ENCODE data around the gene NEGR1.

The NEGR1 gene

GRCh38 chr1:71850515-71850914 lies 431.8 kb downstream of the NEGR1 start:
- DNase-seq (ENCODE audit: low read depth): no peak

DNA sequence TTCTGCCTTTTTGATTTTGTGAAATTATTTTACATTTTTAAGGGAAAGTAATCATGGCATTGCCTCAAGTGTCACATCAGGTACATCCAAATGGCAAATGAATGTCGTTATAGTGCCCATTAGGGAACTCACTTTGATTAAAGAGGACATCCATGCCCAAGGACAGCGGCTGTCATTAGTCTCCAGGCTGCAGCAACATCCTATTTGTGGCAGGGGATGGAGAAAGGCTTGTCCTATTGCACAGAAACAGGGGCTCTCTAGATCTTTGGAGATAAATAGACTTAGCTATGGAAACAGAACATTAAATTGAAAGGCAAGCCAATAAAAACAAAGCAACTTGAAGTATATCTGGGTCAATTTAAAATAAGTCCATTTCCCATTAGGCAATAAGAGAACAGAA lies 439.3 kb downstream of the NEGR1 start:
- DNase-seq (ENCODE audit: low read depth): no peak

DNA sequence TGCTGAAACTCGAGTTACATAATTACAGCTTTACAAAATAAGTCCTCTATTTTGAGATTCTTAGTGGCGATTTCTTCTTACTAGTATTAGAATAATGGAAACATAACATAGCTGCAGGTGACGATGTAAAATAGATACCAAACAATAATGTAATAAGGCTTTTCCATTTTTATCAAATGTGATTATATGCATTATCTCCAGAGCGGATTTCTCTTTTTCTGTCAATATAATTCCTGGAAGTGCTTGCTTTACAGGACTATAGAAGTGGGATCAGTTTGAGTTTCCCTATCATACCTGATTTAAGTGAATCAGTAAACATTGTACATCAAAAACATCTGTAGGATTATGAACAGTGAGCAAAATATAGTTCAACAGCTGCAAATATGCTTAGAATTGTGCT lies 442.5 kb downstream of the NEGR1 start:
- no peak for DNase-seq (ENCODE audit: low read depth)

GRCh38 chr1:71836904-71837303 lies 445.4 kb downstream of the NEGR1 start:
- DNase-seq (ENCODE audit: low read depth): no peak

- DNase-seq (ENCODE audit: low read depth): no peak
These were observed 446.9 kb downstream of the NEGR1 start for GRCh38 chr1:71835442-71835813.

DNA sequence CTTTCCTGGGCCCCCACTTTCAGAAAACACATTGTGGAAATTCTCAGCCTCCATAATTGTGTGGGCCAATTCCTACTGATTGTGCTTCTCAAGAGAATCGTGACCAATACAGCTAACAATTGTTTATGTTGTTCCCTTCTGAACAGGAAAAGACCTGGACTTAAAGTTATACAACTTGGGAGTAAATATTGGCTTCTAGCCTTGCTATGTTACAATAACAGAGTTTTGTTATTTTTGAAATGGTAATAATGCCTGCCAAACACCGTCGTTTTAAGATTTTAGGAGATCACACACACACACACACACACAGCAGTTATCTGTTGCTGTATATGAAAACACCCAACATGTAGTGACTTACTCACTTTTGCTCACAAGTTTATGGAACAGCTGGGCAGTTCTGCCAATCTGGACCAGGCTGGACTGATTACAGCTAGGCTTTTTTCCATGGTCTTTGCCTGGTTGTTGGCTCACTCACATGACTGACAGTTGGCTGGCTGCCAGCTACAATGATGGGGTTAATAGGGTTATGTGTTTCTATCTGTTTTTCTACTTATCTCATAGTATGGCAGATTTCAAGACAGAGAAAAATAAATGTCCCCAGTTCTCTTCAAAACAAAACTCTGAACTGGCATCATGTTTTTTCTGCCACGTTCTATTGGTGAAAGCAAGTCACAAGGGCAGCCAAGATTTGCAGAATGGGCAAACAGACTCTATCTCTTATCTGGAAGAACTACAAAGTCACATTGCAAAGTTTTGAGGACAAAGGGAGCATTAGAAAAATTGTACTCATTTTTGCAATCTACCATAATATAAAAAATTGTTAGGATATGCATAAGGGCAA lies 447.5 kb downstream of the NEGR1 start:
- DNase-seq (ENCODE audit: low read depth): no peak

GRCh38 chr1:71831646-71832045 lies 450.7 kb downstream of the NEGR1 start:
- no peak for DNase-seq (ENCODE audit: low read depth)

DNA sequence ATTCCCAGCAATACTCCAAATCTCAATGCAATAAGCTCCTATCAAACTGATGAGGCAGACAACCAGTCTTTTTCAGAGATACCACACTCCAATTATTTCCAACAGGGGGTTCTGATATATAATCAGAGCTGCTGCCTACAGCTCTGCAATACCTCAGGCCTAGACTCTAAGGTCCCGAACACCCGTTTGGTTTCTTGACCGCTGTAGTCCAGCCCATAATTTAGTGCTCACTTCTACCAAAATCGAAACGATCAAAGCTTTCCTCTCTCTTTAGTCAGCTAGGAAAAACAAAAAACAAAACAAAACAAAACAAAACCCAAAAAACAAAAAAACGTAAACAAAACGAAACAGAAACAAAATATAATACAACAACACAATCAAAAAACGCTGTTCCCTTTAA lies 453.0 kb downstream of the NEGR1 start:
- no peak for DNase-seq (ENCODE audit: low read depth)

GRCh38 chr1:71828431-71829012 lies 453.8 kb downstream of the NEGR1 start:
- DNase-seq (ENCODE audit: low read depth): no peak

DNA sequence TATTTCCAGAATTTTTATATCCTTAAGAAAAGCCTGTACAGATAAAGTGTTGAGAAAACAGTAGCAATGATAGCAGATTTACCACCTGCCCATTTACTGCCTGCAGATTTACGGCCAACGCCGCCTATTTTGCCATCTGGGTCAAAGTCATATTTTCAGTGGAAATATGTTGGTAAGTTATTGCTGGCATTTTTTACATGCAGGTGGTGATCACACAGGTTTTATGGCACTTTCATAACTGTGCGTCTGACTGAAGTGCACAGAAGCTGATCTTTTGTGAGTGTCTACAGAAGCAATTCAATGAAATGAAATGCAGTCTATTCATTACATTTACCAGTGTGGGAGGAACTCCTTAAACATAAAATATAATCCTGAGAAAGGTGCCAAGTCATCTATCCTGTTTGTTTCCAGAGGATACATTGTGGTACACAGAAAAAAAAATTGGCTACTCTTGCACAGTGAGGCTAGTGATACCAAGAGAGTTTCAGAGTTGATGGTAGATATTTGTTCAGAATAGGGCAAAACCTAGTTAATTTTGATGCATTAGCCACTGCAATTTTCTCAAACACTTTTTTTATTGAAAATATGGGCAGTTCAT lies 458.5 kb downstream of the NEGR1 start:
- DNase-seq (ENCODE audit: low read depth): no peak

DNA sequence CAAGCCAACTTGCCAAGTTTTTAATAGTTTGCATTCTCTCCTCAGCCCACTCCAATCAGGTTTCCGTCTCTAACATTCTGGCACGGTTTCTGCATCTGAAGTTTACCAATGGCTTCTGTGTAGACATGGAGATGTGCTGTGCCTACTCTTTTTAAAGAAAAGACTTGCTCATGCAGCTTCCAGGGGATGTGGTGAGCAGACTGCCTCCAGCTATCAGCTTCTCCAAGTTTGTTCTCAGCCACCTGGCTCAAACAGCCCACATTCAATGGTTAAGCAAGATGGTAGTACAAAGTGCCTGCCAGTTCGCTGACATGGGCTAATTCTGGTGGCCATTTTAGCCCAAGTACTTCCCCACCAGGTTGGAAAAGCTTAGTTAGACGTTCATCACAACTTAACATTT lies 465.3 kb downstream of the NEGR1 start:
- DNase-seq (ENCODE audit: low read depth): no peak

DNA sequence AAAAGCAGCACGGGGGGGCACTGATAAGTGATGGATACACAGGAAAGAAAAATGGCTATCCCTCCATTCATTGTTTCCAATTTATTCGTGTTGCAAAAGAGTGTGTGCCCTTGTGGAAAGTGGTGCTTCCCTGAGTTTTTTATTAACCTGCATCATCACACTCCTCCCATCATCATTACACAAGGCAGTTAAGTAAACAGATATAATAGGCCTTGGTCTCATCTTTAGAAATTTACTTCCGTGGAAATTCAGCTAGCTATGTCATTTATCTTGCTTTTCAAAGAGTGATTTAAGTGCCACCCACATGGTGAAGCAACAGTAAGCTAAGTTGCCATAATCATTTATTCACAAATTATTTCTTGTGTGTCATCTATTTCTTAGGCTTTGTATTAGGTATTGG lies 473.3 kb downstream of the NEGR1 start:
- DNase-seq (ENCODE audit: low read depth): no peak

- no peak for DNase-seq (ENCODE audit: low read depth)
These were observed 478.2 kb downstream of the NEGR1 start for GRCh38 chr1:71804140-71804539.

GRCh38 chr1:71796006-71796405 lies 486.3 kb downstream of the NEGR1 start:
- DNase-seq (ENCODE audit: low read depth): no peak

DNA sequence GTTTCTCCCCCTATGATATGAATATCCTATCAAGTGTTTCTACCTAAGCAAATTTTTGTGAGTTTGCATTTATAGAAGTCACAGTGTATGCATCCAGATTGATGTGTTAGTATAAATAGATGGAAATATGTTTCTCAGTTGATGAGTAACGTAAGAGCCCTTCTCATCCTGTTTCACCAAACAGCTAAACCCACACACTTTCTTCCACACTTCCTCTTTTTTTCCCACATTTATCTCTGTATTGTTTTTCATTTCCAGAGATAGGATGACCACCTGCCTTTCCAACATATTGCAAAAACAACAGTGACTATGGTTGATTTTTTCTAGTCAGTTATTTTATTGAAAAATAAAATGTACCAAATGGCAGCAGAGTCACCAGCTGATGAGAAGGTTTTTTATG lies 490.1 kb downstream of the NEGR1 start:
- no peak for DNase-seq (ENCODE audit: low read depth)

DNA sequence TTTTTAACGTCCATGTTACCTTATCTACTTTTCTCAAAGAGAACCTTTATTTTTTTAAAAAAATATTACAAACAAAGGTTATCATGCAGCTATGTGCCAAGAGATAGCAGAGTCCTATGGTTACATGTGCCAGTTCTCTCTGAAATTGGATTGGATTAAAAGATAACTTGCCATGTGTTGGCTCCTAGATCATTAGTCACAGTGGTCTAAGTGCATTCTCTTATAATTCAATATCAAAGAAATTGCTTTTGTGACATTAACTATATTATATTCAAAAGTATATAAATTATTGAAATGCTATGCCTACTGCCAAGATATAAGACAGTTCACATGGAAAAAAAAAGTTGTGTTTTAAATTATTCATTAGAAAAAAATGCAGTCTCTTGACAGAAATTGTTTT lies 494.2 kb downstream of the NEGR1 start:
- no peak for DNase-seq (ENCODE audit: low read depth)

DNA sequence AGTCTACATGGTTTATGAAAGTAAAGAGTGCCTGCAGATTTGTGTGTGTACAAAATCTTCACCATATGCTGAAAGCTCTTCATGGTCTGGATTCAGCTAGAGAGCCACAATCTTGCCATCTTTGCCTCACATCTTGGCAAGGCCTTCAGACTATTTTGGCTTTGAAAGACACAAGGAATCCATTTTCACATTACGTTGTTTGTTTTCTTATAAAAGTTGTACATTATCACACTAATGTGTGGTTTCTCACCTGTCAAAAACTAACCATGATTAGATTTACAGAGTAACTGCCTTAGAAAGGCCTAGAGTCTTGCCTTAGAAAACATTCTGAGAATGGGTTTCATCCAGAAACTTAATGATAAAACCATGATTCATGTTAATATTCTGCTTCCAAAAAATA lies 494.6 kb downstream of the NEGR1 start:
- DNase-seq (ENCODE audit: low read depth): no peak

- DNase-seq (ENCODE audit: low read depth): no peak
These were observed 496.1 kb downstream of the NEGR1 start for GRCh38 chr1:71786218-71786617.

DNA sequence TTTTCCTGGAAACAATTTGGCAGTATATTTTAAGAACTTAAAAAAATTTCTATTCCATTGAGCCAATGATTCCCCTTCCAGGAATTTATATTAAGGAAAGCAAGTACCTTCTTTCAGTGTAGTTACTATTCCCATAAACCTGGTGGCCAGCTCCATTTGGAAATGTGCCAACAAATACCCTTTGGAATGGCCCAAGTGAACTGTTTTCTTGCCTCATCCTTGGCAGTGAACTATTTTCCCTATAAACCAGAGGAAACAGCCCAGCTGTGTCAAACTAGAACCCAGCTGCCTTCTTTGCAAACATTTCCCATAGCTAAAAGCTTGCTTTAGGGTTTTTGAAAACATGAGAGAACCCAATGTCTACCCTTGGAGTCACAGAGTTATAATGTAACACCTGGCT lies 496.9 kb downstream of the NEGR1 start:
- DNase-seq (ENCODE audit: low read depth): no peak

DNA sequence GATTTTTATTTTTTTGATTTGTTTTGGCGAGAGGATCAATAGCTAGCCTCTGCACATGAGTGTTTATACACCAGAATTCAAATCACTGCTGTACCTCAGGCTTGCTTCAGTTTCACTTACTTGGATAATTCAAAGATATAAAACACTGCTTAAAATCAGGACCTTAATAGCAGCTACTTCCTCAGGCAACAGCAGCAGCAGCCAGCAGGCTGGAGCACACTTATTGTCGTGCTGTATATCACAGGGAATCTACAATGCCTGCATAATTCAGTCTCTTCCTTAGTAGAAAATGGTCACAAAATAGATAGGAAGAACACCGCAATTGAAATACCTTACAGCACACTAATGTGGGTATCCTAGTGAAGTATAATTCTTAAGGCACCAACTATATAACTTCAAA lies 497.3 kb downstream of the NEGR1 start:
- DNase-seq (ENCODE audit: low read depth): no peak

- DNase-seq (ENCODE audit: low read depth): no peak
These were observed 498.1 kb downstream of the NEGR1 start for GRCh38 chr1:71784241-71784640.

DNA sequence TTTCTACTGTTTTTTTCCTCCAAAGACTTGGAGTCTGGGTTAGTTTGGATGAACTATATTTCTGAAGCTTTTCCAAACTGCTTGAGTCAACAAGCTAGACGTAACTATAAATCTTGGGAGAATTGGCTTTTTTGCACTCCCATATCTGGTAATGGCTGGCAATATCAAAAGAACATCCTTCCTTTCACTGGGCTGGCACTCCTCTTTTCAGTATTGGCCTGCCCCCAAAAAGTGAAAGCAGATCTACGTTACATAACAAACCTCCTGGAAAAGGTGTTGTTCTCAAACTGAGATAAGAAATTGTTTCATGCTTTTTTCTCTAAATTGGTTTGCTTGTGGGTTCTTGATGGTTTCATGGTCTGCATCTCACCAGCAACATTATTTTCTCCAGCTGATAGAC lies 499.3 kb downstream of the NEGR1 start:
- no peak for DNase-seq (ENCODE audit: low read depth)

DNA sequence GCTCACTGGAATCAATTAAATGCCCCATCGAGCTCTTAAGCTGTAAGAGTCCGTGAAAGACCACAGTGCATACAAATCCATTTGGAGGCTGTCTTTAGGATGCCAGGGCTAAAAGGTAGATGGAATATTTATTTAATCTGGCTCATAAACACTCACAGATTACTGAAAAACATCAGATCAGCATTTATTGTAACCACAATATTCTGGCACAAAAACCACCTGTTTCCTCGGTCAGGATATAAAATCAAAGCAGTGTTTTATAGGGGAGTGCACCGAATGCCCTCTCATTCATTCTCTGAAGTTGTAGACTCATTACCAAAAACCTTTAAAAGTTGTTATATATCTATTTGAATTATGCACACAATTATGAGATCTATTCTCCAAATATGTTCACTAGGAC lies 500.9 kb downstream of the NEGR1 start:
- no peak for DNase-seq (ENCODE audit: low read depth)

DNA sequence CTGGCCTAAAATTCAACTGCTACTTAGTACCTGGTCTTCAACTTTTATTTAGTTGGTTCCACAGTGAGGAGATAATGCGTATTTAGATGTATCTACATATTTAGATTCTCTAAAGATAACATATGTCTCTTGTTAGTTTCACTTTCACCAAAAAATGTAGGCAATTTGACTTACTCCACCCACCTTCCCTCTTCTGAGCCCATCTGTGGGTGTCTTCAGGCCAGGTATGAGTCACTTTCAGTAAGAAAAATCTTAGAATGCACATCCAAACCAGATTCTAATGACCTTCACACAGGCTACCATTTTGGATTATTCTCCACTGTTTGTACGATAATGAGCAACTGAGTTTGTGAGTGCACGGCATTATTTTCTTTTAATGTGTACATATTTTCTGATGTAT lies 501.7 kb downstream of the NEGR1 start:
- DNase-seq (ENCODE audit: low read depth): peak; percentile 18

Data from ELR (cell line).